Lower lobe of right lung (tissue), 2 donors: ENCODE results near the gene MYH15. TPM values are rescaled to one million over a fixed set of nuclear protein-coding genes. Genes with fewer than 3 reads are reported as not detected.

Source experiments
- ATAC-seq, 2 donors: fragments of 200-7000 bp; cut with Tn5 transposase; one replicate each; pipeline ENCODE4 v1.9.1; 2020 to 2022; ENCODE audit warnings: mild to moderate bottlenecking in 2 of 2, moderate library complexity in 2 of 2
- DNase-seq: peaks from one replicate; pipeline ENCODE4 v3.0.0-alpha.2; 2020
- H3K27ac ChIP-seq: fragments of 200-600 bp; one replicate; pipeline ENCODE4 v1.8.0; 2022
- H3K27me3 ChIP-seq: fragments of 200-600 bp; one replicate; pipeline ENCODE4 v1.8.0; 2022; ENCODE audit warnings: low read depth
- H3K36me3 ChIP-seq: fragments of 200-600 bp; one replicate; pipeline ENCODE4 v1.8.0; 2022; ENCODE audit warnings: mild to moderate bottlenecking
- H3K4me1 ChIP-seq: fragments of 200-600 bp; one replicate; pipeline ENCODE4 v1.8.0; 2022
- H3K4me3 ChIP-seq: fragments of 200-600 bp; one replicate; pipeline ENCODE4 v1.8.0; 2022; ENCODE audit warnings: mild to moderate bottlenecking
- H3K9me3 ChIP-seq: fragments of 200-600 bp; one replicate; pipeline ENCODE4 v1.8.0; 2022
- CTCF ChIP-seq: fragments of 200-600 bp; IDR thresholded peaks from one replicate; pipeline ENCODE4 v1.8.0; 2022; ENCODE audit warnings: antibody characterized with exemption, mild to moderate bottlenecking
- intact Hi-C: fragments of 100-400 bp; cut with DNase I; formaldehyde crosslinking; loops from one replicate; pipeline ENCODE4 v1.11.0; 2022
- total RNA-seq: library from RNA; stranded (reverse); fragmentation: NEBNext Ultra II Directional; extraction: Animal tissue kit (Norgen Biotek cat#: 25700); gene quantifications from one replicate; pipeline ENCODE4 v1.2.1, GENCODE V29; 2021
- donor health status: DM: no; HTN: yes; CAD: no; lungs with severe emphysema.

MYH15 gene
- total RNA-seq, 1 donor from 2014 or later: 1.0 TPM

- Histone ChIP-seq H3K4me1 (peaks cover 14% of the 10 kb centered on the region), H3K9me3 (no peaks in the 10 kb centered on the region), H3K4me3 (no peak overlapping the region), H3K36me3 (no peaks in the 10 kb centered on the region), H3K27ac (no peak overlapping the region), H3K27me3 (no peaks in the 10 kb centered on the region)
- no peak for TF ChIP-seq CTCF
- DNase-seq: no peak
- intact Hi-C loops: no loop called here
- ATAC-seq: no peak
Measured at GRCh38 chr3:108548886-108549285, 38.5 kb upstream of the MYH15 start.

- H3K4me1 ChIP-seq: peaks cover 14% of the 10 kb centered on the region
- DNase-seq: no peak
- no peak for TF ChIP-seq CTCF
- intact Hi-C loops: no loop called here
- H3K4me3 ChIP-seq: no peak overlapping the region
- H3K27ac ChIP-seq: no peak overlapping the region
- ATAC-seq: no peak
- no peaks in the 10 kb centered on the region for H3K36me3 ChIP-seq
- H3K27me3 ChIP-seq: no peaks in the 10 kb centered on the region
- no peaks in the 10 kb centered on the region for H3K9me3 ChIP-seq
Measured at GRCh38 chr3:108548304-108548703, 37.9 kb upstream of the MYH15 start.

GRCh38 chr3:108546692-108547091 lies 36.3 kb upstream of the MYH15 start:
- no peak for TF ChIP-seq CTCF
- Histone ChIP-seq H3K36me3 (no peaks in the 10 kb centered on the region), H3K27ac (peak overlapping the region; percentile 34), H3K4me3 (peak overlapping the region; percentile 33), H3K27me3 (no peaks in the 10 kb centered on the region), H3K4me1 (peaks cover 6% of the 10 kb centered on the region), H3K9me3 (no peaks in the 10 kb centered on the region)
- ATAC-seq (no peak), DNase-seq (no peak)
- intact Hi-C loops: no loop called here

GRCh38 chr3:108546247-108546646 lies 35.9 kb upstream of the MYH15 start:
- no peaks in the 10 kb centered on the region for H3K36me3 ChIP-seq
- DNase-seq (no peak), ATAC-seq (no peak)
- intact Hi-C loops: no loop called here
- no peak for TF ChIP-seq CTCF
- H3K4me3 ChIP-seq: peak overlapping the region; percentile 33
- H3K9me3 ChIP-seq: no peaks in the 10 kb centered on the region
- no peaks in the 10 kb centered on the region for H3K27me3 ChIP-seq
- H3K4me1 ChIP-seq: peaks cover 5% of the 10 kb centered on the region
- peak overlapping the region; percentile 34 for H3K27ac ChIP-seq

GRCh38 chr3:108538083-108538482 lies 27.7 kb upstream of the MYH15 start:
- no peak overlapping the region for H3K27ac ChIP-seq
- no peak for TF ChIP-seq CTCF
- no peaks in the 10 kb centered on the region for H3K27me3 ChIP-seq
- H3K9me3 ChIP-seq: no peaks in the 10 kb centered on the region
- H3K4me1 ChIP-seq: no peaks in the 10 kb centered on the region
- intact Hi-C loops: no loop called here
- no peaks in the 10 kb centered on the region for H3K36me3 ChIP-seq
- H3K4me3 ChIP-seq: no peak overlapping the region
- no peak for ATAC-seq
- no peak for DNase-seq
